ENCODE results near the gene CAPN15. TPM values are rescaled to one million over a fixed set of nuclear protein-coding genes. Genes with fewer than 3 reads are reported as not detected.

Gene CAPN15
- total RNA-seq, 1 experiment from 2014 or later, result 76.4 TPM

DNA sequence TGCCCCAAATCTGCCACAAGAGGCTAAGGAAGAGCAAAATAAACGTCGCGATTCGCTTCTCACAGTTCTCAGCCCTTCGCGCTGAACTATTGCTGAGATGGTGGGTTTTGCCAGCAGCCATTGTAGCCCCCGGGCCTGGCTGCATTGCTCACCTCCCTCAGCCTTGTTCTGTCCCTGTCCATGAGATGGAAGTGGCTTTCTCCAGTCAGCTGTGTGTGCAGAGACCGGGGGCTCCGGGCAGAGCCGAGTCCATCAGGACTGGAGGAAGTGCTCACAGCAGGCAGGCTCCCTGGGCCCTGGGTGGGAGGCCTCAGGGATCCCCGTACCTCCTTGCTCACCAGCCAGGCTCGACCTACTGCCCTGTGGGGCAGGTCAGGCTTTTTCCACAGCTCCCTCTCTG is 27.6 kb upstream of the CAPN15 start:
- H3K4me2 ChIP-seq (ENCODE audit: insufficient read depth, insufficient read length, low read length), result no peak overlapping the region
- no peak overlapping the region for H3K18ac ChIP-seq (ENCODE audit: insufficient read length, low read depth, low read length)
- no peaks in the 10 kb centered on the region for H3K9me3 Mint-ChIP-seq
- no peaks in the 10 kb centered on the region for H3K79me1 ChIP-seq (ENCODE audit: insufficient read depth, low read depth, low read length, poor library complexity, severe bottlenecking)
- no peak overlapping the region for H2AFZ ChIP-seq (ENCODE audit: low read length)
- no peaks in the 10 kb centered on the region for H3K4me1 ChIP-seq (ENCODE audit: insufficient read depth, low read length)
- H2BK12ac ChIP-seq (ENCODE audit: insufficient read length, low read depth, low read length), result no peak overlapping the region
- no peak overlapping the region for H3K23ac ChIP-seq (ENCODE audit: insufficient read length, low read depth, low read length)
- no peak overlapping the region for H2BK20ac ChIP-seq (ENCODE audit: low read depth, low read length, poor library complexity, severe bottlenecking)
- H3K9ac ChIP-seq (ENCODE audit: extremely low read depth, insufficient read length, low read length), result no peak overlapping the region
- H2AK5ac ChIP-seq (ENCODE audit: insufficient read length, low read length), result no peak overlapping the region
- H3K9me3 ChIP-seq (ENCODE audit: control insufficient read depth, low read depth, low read length), result no peaks in the 10 kb centered on the region
- H4K5ac ChIP-seq (ENCODE audit: insufficient read length, low read depth, low read length), result no peak overlapping the region
- H4K20me1 ChIP-seq (ENCODE audit: control insufficient read depth, insufficient read depth, insufficient read length), result no peaks in the 10 kb centered on the region
- H3K79me2 ChIP-seq (ENCODE audit: insufficient read depth, low read length), result no peaks in the 10 kb centered on the region
- no peak overlapping the region; the same call in 1 of the 2 replicates for H3K14ac ChIP-seq (ENCODE audit: insufficient read depth, low read length)
- no peak overlapping the region for H2BK15ac ChIP-seq (ENCODE audit: low read depth, low read length)
- peak overlapping the region; percentile 50 to 89 (median 59); a peak in 4 of 7 replicates for H3K27ac Mint-ChIP-seq
- no peak overlapping the region for H2BK120ac ChIP-seq (ENCODE audit: low read depth, low read length, poor library complexity, severe bottlenecking)
- no peak overlapping the region for H4K8ac ChIP-seq (replicated peaks; ENCODE audit: insufficient read length, low read depth, low read length)
- H3K4me1 Mint-ChIP-seq, result peaks cover 7 to 9% of the 10 kb centered on the region in 2 experiments; a peak in 3 of 4 replicates
- peaks cover 2 to 18% (median 17%) of the 10 kb centered on the region in 3 experiments; a peak in 6 of 7 replicates for H3K36me3 Mint-ChIP-seq (ENCODE audit: insufficient read depth in 1 of 3, low read depth in 3 of 3)
- H3K4ac ChIP-seq (ENCODE audit: low read depth, low read length), result no peak overlapping the region
- H3T11ph ChIP-seq (ENCODE audit: low read length), result no peak overlapping the region
- H3K27me3 Mint-ChIP-seq (ENCODE audit: low read depth), result no peaks in the 10 kb centered on the region; the same call in 1 of the 2 replicates
- H3K27ac ChIP-seq (ENCODE audit: insufficient read length, low read depth, low read length), result no peak overlapping the region
- H2BK5ac ChIP-seq (ENCODE audit: insufficient read length, low read length), result no peak overlapping the region
- no peaks in the 10 kb centered on the region for H3K27me3 ChIP-seq (ENCODE audit: insufficient read depth, low read length)
- no peak overlapping the region for H4K91ac ChIP-seq (ENCODE audit: insufficient read length, low read depth, low read length)
- no peak overlapping the region for H3K4me3 Mint-ChIP-seq
- H3K23me2 ChIP-seq (ENCODE audit: insufficient read length, low read depth, low read length, poor library complexity, severe bottlenecking), result no peaks in the 10 kb centered on the region
- TF ChIP-seq, protein P1, sequence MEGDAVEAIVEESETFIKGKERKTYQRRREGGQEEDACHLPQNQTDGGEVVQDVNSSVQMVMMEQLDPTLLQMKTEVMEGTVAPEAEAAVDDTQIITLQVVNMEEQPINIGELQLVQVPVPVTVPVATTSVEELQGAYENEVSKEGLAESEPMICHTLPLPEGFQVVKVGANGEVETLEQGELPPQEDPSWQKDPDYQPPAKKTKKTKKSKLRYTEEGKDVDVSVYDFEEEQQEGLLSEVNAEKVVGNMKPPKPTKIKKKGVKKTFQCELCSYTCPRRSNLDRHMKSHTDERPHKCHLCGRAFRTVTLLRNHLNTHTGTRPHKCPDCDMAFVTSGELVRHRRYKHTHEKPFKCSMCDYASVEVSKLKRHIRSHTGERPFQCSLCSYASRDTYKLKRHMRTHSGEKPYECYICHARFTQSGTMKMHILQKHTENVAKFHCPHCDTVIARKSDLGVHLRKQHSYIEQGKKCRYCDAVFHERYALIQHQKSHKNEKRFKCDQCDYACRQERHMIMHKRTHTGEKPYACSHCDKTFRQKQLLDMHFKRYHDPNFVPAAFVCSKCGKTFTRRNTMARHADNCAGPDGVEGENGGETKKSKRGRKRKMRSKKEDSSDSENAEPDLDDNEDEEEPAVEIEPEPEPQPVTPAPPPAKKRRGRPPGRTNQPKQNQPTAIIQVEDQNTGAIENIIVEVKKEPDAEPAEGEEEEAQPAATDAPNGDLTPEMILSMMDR (conservative IDR thresholded peaks at IDR 0.05), result no peak
- WGBS (ENCODE audit: extremely low coverage, insufficient read length, low lambda C conversion rate), result no CpG with 5 or more reads among the region's 12 CpGs
- H3K56ac ChIP-seq (ENCODE audit: insufficient read length, low read depth, low read length), result no peak overlapping the region
- DNase-seq, result no peak

Data from H9 (cell line).